ENCODE results near the gene ARPC2.

DNA sequence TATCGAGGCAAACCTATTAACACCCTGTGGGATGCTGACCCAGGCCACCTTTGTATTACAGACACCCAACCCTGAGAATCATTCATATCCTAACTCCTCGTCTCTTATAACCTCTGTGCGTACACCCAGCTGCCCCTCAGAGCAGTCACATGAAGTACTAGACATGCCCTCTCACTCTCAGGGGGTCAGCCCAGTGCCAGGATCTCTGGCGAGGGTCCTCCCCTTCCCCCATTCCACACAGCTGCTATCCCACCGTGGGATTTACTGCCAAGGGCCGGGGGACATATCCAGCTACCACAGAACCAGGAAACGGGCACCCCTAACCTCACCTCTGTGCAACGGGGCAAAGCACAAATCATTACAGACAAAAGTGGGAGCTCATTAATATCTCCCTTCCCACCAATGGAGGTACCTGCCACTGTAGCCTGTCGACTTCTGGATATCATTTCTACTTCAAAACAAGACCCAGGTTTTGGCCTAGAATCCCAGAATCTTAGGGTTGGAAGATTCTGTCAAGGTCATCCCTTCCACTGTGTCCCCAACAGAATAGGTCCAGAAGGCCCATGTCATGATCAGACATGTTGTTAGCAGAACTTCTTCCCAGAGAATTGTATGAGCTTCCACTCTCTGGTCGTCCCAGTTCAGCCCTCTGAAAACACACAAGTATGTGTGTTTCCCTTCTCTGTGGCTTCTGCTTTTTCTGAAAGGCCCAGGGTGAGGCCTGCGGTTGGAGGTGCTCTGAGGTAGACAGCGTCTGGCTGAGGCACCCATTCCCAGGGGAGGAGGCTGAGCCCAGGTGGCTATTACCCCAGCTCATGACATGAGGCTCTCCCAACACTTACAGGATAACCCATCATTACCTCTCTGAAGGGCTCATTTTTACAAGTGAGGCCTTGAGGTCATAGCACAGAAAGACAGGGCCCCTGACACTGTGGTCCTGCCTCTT is 73.6 kb downstream of the ARPC2 start:
- TF ChIP-seq, protein P1, sequence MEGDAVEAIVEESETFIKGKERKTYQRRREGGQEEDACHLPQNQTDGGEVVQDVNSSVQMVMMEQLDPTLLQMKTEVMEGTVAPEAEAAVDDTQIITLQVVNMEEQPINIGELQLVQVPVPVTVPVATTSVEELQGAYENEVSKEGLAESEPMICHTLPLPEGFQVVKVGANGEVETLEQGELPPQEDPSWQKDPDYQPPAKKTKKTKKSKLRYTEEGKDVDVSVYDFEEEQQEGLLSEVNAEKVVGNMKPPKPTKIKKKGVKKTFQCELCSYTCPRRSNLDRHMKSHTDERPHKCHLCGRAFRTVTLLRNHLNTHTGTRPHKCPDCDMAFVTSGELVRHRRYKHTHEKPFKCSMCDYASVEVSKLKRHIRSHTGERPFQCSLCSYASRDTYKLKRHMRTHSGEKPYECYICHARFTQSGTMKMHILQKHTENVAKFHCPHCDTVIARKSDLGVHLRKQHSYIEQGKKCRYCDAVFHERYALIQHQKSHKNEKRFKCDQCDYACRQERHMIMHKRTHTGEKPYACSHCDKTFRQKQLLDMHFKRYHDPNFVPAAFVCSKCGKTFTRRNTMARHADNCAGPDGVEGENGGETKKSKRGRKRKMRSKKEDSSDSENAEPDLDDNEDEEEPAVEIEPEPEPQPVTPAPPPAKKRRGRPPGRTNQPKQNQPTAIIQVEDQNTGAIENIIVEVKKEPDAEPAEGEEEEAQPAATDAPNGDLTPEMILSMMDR (IDR thresholded peaks at IDR 0.05): no peak
- TF ChIP-seq POLR2A (IDR thresholded peaks at IDR 0.05): no peak
